HG03354 (cell line): Measurements from ENCODE around the gene TUBA1A.
"Not testable (repeated sequence)": the region's sequence is repeated elsewhere in the genome, so short reads cannot be mapped to it uniquely, and the experiment has no call there.

Experiments
- ATAC-seq: cut with Tn5 transposase; IDR thresholded peaks from one replicate; pipeline ENCODE4 v1.9.1; 2021; ENCODE audit warnings: mild to moderate bottlenecking; ENCODE audit not compliant: unreplicated experiment, poor library complexity, severe bottlenecking

TUBA1A gene

GRCh38 chr12:49206389-49206788, 17.5 kb upstream of the TUBA1A start:
- no peak for ATAC-seq

GRCh38 chr12:49201595-49202295, 12.9 kb upstream of the TUBA1A start:
- ATAC-seq: no peak

GRCh38 chr12:49200919-49201594, 12.2 kb upstream of the TUBA1A start:
- ATAC-seq: no peak

- no peak for ATAC-seq
Measured at GRCh38 chr12:49198431-49199155, 9.7 kb upstream of the TUBA1A start.

GRCh38 chr12:49197256-49197655, 8.4 kb upstream of the TUBA1A start:
- no peak for ATAC-seq

- no peak for ATAC-seq
Measured at GRCh38 chr12:49195736-49196135, 6.9 kb upstream of the TUBA1A start.

GRCh38 chr12:49193746-49194145, 4.9 kb upstream of the TUBA1A start:
- ATAC-seq: not testable (repeated sequence)

- not testable (repeated sequence) for ATAC-seq
Measured at GRCh38 chr12:49191498-49191897, 2.6 kb upstream of the TUBA1A start.

- ATAC-seq: no peak
Measured at GRCh38 chr12:49190974-49191373, 2.1 kb upstream of the TUBA1A start.

GRCh38 chr12:49189731-49190716, 1.1 kb upstream of the TUBA1A start:
- ATAC-seq: no peak

- ATAC-seq: peak; percentile 45
Measured at GRCh38 chr12:49188201-49188915, 522 bp downstream of the TUBA1A start.

- ATAC-seq: no peak
Measured at GRCh38 chr12:49187184-49187583, 1.7 kb downstream of the TUBA1A start.

- ATAC-seq: not testable (repeated sequence)
Measured at GRCh38 chr12:49186307-49186706, 2.6 kb downstream of the TUBA1A start.

GRCh38 chr12:49184697-49185096, 4.2 kb downstream of the TUBA1A start:
- not testable (repeated sequence) for ATAC-seq

GRCh38 chr12:49183214-49183950, 5.5 kb downstream of the TUBA1A start:
- ATAC-seq: not testable (repeated sequence)

- ATAC-seq: no peak
Measured at GRCh38 chr12:49174218-49174617, 14.7 kb downstream of the TUBA1A start.

- ATAC-seq: no peak
Measured at GRCh38 chr12:49170924-49171323, 18.0 kb downstream of the TUBA1A start.

- ATAC-seq: no peak
Measured at GRCh38 chr12:49165114-49165513, 23.8 kb downstream of the TUBA1A start.
